Adrenal gland (tissue), 5 donors: ENCODE measurements around the gene TLE3.

Experiments
- CTCF ChIP-seq, 6 experiments: fragments of 450-650 bp in 4 of 6; fragments of 200-600 bp in 2 of 6; sonication (generic) in 1 of 6; IDR thresholded peaks; 1 replicate in 5 of 6; 2 replicates in 1 of 6; pipeline versions ENCODE4 v1.5.1 to v1.8.0; 2016 to 2021; ENCODE audit warnings: antibody characterized with exemption in 6 of 6, mild to moderate bottlenecking in 2 of 6, moderate library complexity in 1 of 6
- POLR2A ChIP-seq, 2 donors: fragments of 450-650 bp; IDR thresholded peaks; one replicate each; pipeline ENCODE4 v1.6.1; 2017; ENCODE audit warnings: antibody characterized with exemption in 2 of 2, mild to moderate bottlenecking in 2 of 2, moderate library complexity in 1 of 2
- donor health status: DM: no; HTN: no; CAD: no.

- TF ChIP-seq CTCF (IDR thresholded peaks at IDR 0.05) (no peak), POLR2A (IDR thresholded peaks at IDR 0.05) (no peak)
These were observed 66.9 kb downstream of the TLE3 start for GRCh38 chr15:70030851-70031250.
